ENCODE measurements around the gene TNFRSF4.

TNFRSF4 gene

GRCh38 chr1:1245178-1245816 lies 31.3 kb upstream of the TNFRSF4 start:
- peak; percentile 29 for DNase-seq

DNA sequence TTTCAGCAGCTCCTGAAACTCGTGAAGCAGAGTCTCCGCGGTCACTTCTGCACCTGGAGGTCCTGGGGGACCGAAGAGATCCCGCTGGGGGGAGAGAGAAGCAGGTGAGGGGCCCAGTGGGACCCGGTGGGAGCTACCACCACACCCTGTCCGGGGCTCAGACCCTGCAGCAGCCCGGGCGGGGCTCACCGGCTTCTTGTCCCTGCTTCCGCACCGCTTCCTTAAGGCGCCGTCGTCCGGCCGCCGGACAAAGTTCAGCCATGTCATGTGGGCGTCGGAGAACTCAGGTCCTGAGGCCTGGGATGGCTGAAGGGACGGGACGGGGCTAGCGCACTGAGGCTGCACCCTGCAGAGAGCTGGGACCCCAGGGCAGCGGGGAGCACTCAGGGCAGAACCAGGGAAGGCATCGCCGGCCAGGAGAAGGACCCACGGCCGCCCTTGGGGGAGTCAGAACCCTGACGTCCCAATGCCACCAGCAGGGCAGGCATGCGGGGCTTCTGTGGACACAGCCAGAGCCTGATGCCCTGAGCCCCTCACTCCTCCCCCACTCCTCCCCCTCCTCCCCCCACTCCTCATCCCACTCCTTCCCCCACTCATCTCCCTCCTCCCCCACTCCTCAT lies 30.3 kb upstream of the TNFRSF4 start:
- DNase-seq = peak; percentile 25

GRCh38 chr1:1243807-1244191 lies 29.8 kb upstream of the TNFRSF4 start:
- DNase-seq = no peak

- no peak for DNase-seq
Measured at GRCh38 chr1:1243266-1243660, 29.3 kb upstream of the TNFRSF4 start.

GRCh38 chr1:1242461-1243265 lies 28.7 kb upstream of the TNFRSF4 start:
- no peak for DNase-seq

- DNase-seq = no peak
Measured at GRCh38 chr1:1241588-1242219, 27.8 kb upstream of the TNFRSF4 start.

GRCh38 chr1:1240822-1241587 lies 27.1 kb upstream of the TNFRSF4 start:
- no peak for DNase-seq

GRCh38 chr1:1240348-1240732 lies 26.4 kb upstream of the TNFRSF4 start:
- DNase-seq = no peak

- DNase-seq = no peak
Measured at GRCh38 chr1:1239614-1240347, 25.8 kb upstream of the TNFRSF4 start.

DNA sequence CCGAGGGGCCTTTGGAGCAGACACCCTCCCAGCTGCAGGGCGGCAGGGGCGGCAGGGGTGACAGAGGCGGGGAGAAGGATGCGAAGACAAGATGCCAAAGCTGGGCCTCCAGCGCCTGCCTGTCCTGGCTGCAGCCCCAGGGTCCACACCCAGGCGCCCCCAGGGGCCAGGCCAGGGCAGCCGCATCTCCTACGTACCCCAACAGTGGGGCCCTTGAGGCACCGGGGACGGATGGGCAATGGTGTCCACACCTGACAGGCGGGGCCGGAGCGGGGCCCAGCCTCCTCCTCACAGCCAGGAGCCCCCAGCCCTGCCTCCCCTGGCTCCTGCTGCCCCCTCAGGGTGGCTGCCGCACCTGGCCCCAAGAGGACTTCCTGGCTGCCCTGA lies 25.3 kb upstream of the TNFRSF4 start:
- no peak for DNase-seq

DNA sequence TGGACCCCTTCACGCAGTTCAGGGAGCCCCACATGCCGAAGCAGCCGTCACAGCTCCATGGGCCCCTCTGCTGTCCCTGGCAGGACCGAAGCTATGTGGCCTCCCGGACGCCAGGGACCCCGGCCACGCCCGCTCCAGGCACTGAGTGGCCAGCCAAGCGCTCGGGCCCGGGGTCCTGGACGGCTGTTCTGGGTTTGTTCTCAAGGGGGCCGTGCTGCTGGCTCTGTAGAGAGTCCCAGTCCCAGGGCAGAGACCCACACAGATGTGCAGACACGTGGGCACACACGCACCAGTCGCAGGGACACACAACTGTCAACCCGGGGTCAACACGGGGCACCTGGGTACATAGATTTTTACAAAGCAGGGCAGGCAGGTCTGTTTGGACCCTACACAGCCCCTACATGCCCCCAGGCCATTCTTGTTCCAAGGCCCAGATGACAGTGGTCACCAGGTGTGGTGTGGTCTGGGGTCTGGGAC lies 24.8 kb upstream of the TNFRSF4 start:
- no peak for DNase-seq

DNA sequence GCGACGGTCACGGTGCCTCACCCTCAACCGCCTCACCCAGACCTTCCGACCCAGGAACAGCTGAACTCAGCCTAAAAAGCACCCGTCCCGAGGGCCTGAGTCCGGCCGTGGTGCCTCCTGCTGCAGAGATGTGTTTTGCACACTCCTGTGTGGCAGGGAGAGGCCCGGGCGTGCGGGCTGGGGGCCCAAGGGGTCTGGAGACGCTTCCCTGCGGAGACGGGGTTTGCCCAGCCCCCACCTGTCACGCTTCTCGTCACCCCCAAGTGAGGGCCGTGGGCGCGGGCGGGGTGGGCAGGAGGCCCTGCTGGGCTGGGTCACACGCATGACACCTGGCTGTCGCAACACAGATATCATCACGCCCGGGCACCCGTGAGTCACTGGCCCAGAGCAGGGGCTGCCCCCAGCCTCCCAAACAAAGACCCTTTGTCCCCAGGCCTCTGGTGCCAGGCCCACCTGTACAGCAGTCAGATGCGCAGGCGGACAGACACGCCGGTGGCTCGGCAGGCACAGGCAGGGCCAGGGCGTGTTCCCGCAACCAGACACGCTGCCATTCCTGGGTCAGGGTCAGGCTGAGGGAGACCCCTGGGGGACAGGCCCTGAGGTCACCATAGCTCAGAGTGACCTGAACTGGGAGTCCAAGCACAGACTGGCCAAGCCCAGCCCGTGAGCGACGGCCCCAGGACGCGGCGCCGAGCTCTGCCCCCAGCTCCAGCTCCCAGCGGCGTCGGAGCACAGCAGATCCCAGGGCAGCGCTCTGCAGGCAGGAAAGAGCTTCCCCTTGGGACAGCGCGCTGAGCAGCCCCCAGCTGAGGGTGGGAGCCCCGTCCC lies 24.1 kb upstream of the TNFRSF4 start:
- DNase-seq = no peak

DNA sequence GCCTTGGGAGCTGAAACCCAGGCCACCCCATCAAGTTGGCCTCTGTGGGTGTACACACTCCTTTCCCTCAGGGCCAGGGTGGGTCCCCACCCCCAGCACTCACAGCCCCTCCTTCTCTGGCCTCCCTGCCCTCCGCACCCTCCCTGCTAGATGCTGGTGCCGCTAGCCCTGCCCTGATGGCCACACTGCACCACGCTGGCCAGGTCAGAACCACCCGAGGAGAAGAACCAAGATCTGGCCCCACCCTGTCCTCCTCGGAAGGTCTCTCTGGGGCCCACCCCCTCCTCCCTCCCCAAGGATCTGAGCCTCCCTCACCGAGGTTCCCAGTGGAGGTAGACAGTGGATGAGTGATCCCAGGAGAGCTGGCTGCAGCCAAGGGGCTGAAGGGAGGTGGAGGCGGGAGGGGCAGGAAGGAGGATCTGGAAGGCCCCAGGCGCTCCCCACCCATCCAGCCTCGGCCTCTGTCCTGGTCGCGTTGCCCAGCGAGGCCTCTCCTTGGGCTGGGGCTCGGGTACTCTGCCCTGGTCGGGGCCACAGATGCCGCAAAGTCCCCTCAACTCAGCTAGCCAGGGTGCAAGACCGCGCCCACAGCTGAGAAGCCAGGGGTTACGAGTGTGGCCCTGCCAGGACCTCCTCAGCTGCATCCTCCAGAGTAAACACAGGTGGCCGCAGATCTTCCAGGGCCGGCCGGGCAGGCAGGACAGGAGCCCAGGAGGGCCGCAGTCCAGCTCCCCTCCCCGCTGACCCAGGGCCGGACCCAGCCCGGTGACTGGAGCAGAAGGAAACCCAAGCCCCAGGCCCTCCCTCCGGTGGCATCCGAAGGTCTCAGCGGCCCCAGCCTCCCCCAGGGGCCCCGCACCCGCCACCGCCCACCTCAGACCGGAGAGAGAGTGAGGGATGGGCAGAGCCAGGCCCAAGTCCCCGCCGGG lies 23.3 kb upstream of the TNFRSF4 start:
- DNase-seq = no peak

DNA sequence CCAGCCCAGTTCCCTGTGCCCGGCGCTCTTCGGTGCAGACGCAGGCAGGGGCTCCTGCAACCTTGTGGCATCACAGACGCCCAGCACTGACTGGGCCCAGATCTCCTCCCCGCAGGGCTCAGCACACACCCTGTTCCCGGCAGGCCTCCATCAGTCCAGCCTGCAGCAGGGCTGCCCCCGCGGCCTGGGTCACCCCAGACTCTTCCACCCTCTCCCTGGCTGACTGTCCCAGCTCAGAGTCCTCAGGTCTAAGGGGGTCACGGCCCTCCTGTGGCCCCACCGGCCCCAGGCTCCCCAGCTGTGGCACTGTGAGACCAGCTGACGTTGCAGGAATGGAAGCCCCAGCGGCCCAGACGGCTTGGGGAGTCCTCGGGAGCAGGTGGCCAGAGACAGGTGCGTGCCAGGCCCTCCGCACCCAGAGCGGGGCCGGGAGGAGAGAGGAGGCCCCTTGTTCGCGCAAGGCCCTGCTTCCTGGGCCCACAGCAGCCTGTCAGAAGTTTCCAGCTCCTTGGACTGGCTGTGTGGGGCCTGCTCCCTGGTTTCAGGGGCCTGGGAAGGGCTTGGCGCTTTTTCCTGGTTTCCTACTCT lies 22.3 kb upstream of the TNFRSF4 start:
- no peak for DNase-seq

DNA sequence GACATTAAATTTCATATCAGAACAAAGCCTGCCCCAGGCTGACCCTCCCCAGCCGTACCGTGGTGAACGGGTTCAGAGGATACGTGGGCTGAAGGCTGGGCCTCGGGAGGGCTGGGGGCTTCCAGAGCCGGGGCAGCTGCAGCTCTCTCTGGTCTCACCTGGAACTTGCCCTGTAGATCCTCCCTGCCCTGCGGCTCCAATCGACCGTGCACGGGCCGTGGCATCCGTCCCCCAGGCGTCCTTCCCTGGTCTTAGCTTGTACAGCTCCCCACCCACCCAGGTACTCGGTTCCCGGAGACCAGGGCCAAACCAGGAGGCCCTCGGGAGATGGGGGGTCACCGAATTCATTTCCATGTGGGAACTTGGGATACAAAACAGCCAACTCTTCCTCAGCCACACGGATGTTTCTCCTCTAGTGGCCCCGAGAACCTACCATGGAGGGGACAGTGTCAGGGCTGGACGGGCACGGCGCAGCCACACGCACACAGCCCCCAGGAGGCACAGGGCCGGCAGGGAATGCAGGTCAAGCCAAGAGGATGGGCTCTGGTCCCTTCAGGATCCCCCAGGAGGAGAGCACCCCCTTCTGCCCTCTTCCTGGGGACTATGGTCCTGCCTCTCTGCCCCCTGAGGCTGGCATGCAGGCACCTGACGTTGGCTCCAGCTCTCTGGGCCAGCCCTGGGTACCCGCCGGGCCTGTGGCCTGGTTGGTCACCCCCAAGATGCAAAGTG lies 21.2 kb upstream of the TNFRSF4 start:
- no peak for DNase-seq

GRCh38 chr1:1234180-1234808 lies 20.3 kb upstream of the TNFRSF4 start:
- no peak for DNase-seq

DNA sequence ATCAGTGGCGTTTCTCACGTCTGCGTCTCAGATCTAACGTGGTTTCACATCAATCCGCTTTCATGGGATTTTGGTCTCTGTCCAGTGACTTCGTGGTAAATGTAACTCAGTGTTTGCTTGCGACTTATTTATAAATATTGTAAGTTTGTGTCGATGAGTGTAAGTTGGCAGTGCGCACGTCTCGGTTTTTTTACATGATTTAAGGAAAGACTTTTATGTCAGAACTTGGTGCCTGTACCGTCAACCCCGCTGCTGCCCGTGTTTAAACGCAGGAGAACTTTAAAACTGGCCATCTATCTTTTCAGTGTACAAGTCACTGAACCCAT lies 19.6 kb upstream of the TNFRSF4 start:
- DNase-seq = no peak

DNA sequence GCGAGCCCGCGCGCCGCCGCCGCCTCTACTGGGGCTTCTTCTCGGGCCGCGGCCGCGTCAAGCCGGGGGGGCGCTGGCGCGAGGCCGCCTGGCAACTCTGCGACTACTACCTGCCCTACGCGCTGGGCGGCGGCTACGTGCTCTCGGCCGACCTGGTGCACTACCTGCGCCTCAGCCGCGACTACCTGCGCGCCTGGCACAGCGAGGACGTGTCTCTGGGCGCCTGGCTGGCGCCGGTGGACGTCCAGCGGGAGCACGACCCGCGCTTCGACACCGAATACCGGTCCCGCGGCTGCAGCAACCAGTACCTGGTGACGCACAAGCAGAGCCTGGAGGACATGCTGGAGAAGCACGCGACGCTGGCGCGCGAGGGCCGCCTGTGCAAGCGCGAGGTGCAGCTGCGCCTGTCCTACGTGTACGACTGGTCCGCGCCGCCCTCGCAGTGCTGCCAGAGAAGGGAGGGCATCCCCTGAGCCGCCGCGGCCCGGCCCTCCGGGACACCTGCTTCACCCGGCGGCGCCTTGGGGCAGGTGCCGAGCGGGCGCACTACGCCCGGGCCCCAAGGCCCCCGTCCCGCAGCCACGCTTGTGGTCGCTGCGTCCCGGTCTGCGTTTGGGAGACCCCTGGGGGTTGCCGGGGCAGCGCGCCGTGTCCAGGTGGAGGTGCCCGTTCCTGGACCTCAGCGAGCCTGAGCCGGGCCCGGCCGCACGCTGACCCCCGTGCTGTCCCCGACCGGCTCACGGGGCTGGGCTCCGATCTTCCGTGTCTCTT lies 19.0 kb upstream of the TNFRSF4 start:
- no peak for DNase-seq
